Stimulated activated CD8-positive, alpha-beta memory T cell treated with anti-CD3 and anti-CD28 coated beads, Interleukin-12 subunit alpha, Interleukin-12 subunit beta, amount 100 ng/mL, for 4 hours (primary cell): ENCODE measurements around the gene PNKD.
A peak's percentile ranks its signal among the peaks of the same experiment; 100 is the strongest.
"Not testable (repeated sequence)": the region's sequence is repeated elsewhere in the genome, so short reads cannot be mapped to it uniquely, and the experiment has no call there.

ENCODE experiments used
- DNase-seq: peaks from one replicate; pipeline ENCODE4 v3.0.0-alpha.2; 2020; ENCODE audit warnings: low read depth

The PNKD gene

DNA sequence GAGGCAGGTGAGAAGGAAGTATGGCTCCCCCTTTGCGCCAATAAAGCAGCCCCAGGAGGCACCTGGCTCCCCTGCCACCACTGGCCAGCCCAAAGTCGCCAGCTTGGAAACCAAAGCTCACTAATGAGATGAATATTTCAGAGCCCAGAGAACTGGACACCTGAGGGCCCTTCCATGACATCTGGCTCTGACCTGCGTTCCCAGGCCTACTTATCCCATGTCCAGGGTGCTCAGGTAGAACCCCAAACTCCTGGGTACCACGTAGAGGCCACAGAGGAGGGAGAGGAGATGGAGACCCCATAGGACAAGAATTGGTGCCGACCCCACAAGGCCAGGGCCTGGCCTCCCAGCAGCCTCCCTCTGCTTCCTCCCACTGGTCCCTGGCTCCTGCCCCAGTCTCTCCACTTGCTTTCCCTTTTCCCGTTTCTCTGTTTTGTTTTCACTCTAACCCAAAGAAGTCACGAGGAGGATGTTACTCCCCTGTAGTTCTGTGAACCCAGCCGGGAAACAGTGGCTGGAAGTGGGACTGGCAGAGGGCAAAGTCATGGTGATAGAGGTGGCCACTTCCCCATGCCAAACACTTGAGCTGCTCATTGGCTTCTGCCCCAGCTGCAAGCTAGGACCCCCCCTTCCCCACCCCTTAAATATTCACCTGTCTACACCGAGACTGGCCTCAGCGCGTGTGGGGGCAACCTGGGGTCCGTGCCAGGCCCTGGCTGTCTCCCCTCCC lies 21.2 kb downstream of the PNKD start:
- DNase-seq: no peak

DNA sequence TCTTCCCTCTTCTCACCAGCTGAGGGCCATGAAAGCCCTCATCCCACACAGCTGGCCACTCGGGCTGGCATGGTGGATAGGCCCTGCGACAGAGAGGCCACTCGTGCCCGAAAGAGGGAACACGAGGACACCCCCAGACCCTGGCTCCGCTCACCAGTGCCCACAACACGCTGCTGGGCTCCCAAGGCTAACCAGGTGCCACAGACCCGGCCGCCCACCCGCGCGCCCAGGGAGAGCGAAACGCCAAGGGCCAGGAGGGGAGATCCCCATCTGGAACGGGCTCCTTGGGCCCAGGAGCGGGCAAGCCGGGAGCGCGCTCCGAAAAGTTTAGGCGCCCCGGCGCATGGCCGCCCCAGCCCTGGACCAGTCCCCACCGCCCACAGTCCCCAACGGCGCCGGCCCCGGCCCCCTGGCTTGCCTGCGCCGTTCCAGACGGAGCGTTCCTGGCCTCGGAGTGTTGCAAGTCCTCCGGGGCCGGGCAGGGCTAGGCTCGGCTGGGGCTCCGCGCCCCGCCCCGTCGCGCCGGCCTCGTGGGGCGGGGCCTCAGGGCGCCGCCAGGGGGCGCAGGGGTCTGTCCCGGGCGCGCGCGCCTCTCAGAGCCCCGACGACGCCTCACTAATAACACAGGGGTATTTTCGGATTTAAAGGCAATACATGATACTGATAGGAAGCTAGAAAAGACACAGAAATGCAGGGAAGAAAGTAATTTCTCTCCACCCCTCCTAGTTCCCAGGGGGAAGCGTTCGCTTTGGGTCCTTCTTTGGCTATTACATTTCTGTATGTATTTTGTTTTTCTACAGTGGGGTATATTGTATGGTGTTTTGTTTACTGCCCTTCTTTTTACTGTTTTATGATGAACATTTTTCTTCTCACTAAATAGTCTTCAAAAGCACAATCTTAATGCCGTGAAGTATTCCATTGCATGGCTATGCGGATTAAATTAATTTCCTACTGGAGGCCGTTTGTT lies 22.0 kb downstream of the PNKD start, which contains the start of gene TMBIM1:
Gene TMBIM1 (minus strand): TSS at position 456 of the 967 bp plus-strand sequence. CDS start 10,362 bp downstream, outside the sequence.
- DNase-seq: peak; percentile 72

DNA sequence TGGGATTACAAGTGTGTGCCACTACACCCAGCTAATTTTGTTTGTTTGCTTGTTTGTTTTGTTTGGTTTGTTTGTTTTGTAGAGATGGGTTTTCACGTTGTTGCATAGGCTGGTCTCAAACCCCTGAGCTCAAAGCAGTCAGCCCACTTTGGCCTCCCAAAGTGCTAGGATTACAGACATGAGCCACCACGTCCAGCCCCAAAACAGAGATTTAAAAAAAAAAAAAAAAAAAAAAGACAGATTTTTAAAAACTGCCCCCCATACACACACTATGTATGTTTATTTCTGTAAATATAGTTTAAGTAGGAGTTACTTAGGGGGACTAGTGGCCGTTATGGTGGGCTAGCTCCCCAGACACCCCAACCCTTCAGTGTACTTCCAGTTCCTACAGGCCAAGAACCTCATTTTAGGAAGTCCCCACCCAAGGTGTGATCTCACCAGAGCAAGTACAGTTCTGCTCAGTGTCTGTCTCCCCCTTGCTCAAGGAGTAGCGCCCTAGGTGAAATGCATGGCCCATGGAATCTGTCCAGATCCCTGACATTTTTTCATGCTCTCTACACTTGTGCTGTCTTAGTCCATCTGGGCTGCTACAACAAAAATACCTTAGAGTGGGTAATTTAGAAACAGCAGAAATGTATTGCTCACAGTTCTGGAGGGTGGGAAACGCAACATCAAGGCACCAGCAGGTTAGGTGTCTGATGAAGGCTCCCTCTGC lies 23.6 kb downstream of the PNKD start:
- no peak for DNase-seq

DNA sequence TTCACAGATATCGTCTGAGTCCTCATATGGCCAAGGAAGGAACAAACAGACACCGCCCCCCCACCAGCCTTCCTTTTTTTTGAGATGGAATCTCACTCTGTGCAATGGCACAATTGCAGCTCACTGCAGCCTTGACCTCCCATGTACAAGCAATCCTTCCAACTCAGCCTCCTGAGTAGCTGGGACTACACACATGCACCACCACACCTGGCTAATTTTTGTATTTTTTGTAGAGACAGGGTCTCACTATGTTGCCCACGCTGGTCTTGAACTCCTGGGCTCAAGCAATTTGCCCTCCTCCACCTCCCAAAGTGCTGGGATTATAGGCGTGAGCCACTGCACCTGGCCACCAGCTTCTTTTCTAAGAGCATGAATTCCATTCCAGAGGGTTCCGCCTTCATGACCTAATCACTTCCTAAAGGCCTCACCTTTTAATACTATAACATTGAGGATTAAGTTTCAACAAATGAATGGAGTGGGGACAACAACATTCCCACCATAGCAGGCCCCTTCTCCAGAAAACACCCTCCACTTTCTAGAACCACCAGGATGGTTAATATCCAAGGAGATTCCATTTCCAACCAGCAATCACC lies 24.2 kb downstream of the PNKD start:
- DNase-seq: no peak

DNA sequence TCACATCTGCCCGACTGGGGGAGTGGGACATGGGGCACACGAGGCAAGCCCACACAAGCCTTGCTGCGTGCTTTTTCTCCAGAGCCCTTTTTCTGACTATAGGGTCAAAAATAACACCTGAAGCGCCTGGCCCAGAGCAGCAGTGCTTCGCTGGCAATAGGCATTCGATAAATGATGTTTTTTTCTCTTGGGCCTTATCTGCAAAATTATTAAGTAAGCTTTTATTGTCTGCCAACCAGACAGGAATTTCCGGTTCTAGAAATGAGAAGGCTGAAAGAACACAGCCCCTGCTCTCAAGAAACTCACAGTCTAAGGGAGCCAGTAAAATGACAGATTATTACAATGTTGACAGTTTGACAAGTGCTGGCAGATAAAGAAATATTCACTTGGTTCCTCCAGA lies 24.7 kb downstream of the PNKD start:
- no peak for DNase-seq

DNA sequence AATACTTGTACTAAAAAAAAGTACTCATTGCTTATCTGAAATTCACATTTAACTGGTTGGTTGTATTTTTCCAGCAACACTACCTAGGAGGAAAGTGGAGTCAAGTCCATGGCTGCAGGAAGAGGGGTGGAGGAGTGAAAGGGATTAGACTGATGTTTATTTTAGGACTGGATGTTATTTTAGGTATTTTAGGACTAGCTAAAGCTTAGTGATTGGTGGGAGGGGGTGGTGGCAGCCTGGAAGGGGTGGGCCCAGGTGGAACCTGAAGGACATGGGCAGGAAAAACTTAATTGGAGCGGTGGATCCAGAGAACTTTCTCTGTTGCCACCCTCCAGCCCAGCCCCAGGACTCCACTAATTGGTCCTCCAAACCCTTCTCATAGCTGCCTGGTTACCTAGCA lies 25.9 kb downstream of the PNKD start:
- DNase-seq: no peak

DNA sequence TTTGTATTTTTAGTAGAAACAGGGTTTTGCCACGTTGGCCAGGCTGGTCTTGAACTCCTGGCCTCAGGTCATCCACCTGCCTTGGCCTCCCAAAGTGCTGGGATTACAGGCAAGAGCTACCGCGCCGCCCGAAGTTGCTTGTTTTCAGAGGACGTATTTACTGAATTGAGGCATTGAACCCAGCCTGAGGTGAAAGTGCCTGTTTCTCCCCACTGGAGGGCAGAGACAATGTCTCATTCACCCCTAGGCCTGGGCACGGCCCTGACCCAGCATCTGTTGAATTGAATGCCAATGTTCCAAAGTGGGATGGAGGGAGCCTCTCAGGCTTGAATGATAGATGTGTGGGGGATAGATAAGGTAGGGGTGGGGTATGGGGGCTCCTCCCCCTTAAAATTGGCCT lies 26.5 kb downstream of the PNKD start:
- no peak for DNase-seq

DNA sequence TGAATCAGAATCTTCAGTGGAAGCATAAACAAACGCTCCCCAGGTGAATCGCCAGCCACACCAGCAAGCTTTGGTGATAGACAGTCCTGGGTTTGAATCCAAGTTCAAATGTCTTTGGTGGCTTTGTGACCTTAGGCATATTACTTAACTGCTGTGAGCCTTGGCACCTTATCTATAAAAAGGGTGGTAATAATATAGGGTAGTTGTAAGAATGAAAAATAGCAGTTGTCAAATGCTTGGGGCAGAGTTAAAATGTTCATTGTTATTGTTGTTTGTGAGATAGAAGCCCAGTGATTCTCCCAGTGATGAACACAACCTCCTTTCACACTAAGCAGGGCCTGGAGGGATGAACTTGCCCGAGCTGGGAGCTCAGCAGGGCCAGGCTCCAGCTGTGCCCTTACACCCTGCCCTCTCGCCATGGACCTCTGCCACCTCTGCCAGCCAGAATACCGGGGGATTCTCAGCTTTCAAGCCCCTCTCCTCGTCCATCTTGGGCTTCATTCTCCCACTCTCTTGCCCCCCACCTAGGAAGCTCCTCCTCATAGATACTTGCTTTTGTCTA lies 28.1 kb downstream of the PNKD start:
- DNase-seq: no peak

DNA sequence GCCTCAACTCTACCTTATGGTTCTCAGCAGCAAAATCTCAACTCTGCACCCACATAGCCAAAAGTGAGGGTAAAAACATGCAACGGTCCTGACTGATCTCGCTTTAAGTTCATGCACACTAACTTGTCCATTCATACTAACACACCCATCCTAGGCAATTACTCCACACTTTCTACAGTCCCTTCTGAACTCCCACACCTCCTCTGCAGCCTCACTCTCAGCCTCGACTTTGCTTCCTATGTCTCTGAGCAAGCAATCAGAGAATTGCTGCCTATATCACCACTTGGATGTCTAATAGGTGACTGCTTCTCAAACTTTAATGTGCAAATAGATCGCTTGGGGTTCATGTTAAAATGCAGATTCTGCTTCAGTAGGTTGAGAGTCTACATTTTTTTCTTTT lies 29.8 kb downstream of the PNKD start:
- DNase-seq: no peak

DNA sequence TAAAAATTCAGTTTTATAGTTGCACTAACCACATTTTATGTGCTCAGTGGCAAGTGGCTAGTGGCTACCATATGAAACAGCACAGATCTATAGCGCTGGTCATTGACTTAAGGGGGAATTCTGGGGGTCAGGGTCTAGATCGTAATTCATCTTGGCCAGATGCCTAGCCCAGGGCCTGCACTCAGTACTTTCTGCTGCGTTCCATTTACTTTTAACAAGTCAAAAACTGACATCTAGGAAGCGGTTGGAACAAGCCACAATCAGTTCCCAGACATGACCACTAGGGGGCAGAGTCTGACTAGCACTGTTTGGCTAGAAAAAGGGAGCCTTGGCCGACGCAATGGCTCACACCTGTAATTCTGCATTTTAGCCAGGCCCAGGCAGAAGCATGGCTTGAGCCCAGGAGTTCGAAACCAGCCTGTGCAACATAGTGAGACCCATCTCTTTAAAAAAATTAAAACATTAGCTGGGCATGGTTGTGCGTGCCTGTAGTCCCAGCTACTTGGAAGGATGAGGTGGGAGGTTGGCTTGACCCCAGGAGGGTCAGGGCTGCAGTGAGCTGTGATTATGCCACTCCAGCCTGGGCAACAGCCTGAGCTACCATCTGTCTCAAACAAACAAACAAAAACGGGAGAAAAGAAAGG lies 31.0 kb downstream of the PNKD start:
- DNase-seq: peak; percentile 63

DNA sequence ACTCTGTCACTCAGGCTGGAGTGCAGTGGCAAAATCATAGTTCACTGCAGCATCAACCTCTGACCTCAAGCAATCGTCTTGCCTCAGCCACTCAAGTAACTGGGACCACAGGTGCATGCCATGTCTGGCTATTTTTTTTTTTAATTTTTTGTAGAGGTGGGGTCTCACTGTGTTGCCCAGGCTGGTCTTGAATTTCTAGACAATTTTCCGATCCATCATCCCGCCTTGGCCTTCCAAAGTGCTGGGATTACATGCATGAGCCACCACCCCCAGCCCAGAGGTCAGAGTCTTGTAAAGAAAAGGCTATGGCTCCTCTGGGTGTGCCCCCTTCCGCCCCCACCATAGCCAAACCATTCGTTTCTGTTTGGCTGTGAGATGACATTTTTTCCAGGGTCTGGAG lies 35.1 kb downstream of the PNKD start:
- no peak for DNase-seq

DNA sequence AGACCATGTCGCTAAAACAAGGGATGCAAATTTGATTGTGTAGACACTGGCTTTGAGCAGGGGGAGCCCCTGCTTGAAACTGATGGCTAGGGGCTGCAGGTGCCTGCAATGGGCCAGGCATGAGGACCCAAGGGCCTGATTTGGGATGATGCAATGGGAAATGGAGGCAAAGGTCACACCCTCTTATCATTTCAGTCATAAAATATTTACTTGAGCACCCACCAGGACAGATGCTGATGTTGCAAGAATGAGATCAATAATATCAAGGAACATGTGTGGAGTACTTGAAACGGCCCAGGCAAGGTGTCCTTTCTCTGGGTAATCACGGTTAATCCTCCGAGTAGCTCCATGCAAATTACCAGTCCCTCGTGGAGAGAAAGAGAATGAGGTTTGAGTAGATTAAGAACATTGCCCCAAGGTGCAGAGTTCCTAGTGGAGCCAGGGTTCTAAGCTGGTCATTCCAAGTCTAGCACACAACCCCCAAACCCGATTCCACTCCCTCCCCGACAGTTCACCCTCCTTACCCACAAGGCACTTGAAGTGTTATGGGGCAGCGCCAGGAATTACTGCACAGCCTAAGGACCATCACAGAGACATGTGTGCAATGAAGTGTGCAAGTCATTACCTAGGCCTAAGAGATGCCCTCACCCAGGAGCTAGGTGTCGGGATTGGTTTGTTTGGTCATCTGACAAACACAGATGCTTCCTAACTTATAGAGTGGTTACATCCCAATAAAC lies 36.0 kb downstream of the PNKD start:
- no peak for DNase-seq

DNA sequence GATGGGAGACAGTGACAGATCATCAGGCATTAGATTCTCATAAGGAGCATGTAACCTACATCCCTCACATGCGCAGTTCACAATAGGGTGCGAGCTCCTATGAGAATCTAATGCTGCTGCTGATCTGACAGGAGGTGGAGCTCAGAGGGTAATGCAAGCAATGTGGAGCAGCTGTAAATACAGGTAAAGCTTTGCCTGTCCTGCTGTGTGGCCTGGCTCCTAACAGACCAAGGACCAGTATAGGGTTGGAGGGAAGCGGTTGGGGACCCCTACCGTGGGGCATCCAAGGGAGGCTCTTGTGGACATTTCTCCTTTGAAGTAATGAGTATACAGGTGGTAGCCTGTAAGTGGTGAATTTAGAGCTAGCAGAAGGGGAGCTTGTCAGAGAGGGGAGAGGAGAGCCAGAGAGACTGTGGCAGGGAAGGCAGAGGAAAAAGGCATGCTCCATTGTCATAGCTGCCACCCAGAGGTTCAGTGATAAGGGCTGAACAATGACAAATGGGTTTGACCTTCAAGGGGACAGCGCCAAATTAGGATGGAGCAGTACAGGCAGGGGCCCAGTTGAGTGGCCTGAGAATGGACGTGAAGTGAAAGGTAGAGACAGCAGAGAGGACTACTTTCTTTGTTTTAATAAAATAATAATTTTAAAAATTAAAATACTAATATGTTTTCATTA lies 37.2 kb downstream of the PNKD start:
- no peak for DNase-seq

DNA sequence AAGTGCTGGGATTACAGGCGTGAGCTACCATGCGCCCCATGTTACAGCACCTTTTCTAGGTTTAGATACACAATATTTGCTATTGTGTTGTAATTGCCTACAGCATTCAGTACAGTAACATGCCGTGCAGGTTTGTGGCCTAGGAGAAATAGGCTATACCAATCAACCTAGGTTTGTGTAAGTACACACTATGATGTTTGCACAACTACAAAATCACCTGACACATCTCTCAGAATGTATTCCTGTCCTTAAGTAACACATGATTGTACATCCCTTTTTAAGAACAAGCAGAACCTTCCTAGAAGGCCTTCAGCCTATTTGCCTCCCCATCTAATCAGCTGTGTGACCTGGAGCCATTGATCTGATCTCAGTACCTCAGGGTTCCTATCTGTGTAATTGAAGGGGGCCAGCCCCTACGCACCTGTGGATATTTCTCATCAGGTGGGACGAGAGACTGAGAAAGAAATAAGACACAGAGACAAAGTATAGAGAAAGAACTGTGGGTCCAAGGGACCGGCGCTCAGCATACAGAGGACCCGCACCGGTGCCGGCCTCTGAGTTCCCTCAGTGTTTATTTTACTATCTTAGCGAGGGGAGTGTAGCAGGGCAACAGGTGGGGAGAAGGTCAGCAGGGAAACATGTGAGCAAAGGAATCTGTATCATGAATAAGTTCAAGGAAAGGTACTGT lies 40.7 kb downstream of the PNKD start:
- no peak for DNase-seq

DNA sequence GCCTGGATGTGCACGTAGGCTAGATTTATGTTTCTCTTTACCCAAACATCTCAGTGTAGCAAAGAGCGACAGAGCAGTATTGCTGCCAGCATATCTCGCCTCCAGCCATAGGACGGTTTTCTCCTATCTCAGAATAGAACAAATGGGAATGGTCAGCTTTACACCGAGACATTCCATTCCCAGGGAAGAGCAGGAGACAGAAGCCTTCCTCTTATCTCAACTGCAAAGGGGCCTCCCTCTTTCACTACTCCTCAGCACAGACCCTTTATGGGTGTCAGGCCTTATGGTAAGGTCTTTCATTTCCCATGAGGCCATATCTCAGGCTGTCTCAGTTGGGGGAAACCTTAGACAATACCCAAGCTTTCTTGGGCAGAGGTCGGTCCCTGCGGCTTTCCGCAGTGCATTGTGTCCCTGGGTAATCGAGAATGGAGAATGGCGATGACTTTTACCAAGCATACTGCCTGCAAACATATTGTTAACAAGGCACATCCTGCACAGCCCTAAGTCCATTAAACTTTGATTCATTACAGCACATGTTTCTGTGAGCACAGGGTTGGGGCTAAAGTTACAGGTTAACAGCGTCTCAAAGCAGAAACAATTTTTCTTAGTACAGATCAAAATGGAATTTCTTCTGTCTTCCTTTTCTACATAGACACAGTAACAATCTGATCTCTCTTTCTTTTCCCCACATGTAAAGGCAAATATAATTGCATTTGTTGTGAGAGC lies 41.4 kb downstream of the PNKD start:
- not testable (repeated sequence) for DNase-seq

DNA sequence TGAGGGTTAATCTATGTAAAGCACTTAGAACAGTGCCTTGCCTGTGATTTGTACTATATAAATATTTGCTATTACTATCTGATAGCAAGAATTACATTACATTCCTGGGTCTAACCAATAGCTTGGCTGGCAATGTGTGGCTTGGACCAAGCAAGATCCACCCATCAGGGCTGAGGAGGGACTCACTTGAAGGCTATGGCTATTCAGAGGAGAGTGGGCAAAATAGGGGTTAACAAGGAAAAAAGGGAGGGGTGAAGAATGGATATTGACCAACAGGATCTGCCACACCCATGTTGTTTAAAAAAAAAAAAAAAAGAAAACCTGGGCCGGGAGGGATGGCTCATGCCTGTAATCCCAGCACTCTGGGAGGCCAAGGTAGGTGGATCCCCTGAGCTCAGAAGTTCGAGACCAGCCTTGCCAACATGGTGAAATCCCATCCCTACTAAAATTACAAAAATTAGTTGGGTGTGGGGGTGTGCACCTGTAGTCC lies 42.0 kb downstream of the PNKD start:
- no peak for DNase-seq

DNA sequence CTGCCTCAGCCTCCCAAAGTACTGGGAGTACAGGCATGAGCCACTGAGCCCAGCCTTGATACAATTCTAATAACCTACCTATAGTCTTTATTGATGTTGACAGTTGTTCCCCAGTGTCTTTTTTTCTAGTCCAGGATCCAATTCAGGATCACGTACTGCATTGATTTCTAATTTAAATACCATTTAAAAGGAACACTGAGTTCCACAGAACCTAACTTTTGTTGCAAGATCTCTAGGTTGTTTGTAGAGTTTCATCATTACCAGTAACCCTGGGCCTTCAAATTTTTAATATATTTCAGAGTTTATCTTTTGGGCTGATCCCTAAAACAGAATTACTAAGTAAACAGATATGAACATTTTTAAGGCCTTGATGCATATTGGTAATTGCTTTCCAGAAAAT lies 43.0 kb downstream of the PNKD start:
- no peak for DNase-seq

DNA sequence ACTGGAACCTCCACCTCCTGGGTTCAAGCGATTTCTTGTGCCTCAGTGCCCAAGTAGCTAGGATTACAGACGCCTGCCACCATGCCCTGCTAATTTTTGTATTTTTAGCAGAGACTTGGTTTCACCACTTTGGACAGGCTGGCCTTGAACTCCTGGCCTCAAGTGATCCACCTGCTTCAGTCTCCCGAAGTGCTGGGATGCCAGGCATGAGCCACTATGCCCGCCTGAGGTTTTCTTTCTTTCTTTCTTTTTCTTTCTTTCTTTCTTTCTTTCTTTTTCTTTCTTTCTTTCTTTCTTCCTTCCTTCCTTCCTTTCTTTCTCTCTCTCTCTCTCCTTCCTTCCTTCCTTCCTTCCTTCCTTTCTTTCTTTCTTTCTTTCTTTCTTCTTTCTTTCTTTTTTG lies 44.4 kb downstream of the PNKD start:
- DNase-seq: not testable (repeated sequence)
